NCI-H1436 treated with DMSO at 0.1 percent for 48 hours (cell line): ENCODE measurements around the gene OR1N1.
"Not testable (repeated sequence)": the region's sequence is repeated elsewhere in the genome, so short reads cannot be mapped to it uniquely, and the experiment has no call there.

ENCODE experiments used
- DNase-seq: peaks from one replicate; lab custom pipeline; 2025; lab: John Stamatoyannopoulos, UW

Gene OR1N1

GRCh38 chr9:122527193-122527592 is at the start of gene OR1N1:
Gene OR1N1, minus strand, starts transcription at chr9:122527293. Its CDS starts 0 bp downstream, at chr9:122527293.
- no peak for DNase-seq

DNA sequence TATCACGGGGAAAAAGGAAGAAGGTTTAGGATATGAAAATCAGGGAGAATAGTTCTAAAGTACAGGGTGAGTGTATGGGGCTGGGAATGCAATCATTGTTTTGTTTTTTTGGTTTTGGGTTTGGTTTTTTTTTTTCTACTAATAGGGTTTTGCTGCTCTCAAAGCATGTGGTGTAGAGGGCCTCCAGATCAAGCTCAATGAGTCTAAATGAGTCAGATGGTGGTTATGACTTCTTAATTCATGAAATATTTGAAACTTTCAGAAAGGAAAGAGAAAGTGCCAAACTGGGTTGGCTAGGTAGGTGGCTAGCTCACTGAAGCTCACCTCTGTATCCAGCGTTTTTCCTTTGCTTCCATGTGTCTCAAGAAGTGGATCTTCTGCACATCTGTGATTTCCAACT is 45.4 kb upstream of the OR1N1 start:
- DNase-seq, result no peak

DNA sequence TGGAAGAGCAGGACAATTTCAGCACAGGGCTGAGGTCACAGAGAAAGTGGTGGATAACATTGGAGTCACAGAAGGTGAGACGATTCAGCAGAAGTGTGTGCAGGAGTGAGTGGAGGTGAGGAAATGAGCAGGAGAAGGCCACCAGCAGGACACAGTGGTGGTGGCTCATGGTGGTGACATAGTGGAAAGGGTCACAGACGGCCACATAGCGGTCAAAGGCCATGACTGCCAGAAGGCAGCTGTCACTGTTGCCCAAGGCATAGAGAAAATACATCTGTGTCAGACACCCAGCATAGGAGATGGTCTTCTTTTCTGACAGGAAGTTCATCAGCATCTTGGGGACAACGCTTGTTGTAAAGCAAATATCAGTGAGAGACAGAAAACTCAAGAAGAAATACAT is 40.8 kb upstream of the OR1N1 start:
- no peak for DNase-seq

DNA sequence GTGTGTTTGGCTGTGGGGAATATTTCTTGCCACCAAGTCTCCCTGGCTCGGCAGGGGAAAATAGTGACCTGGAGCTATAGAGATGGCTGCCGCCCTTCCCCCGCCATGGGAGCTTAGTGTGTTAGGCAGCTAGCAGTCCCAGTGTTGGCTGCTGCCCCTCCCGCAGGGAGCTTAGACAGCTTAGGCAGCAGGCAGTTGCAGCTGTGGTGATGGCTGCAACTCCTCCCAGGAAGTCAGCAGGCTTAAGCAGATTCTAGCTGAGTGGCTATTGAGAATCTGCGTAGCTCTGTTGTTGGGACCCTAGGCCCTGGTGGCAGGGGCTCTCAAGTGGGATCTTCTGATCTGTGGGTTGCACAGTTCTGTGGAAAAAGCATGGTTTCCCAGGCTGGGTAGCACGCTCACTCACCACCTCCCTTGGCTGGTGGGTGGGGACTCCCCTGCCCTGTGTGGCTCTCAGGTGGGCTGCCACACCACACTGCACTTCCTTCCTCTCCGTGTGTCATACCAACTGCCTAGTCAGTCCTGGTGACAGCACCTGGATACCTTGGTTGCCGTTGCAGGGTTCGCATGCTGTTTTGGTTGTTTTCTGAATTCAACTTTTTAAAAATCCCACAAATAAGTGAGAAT is 35.2 kb upstream of the OR1N1 start:
- no peak for DNase-seq

DNA sequence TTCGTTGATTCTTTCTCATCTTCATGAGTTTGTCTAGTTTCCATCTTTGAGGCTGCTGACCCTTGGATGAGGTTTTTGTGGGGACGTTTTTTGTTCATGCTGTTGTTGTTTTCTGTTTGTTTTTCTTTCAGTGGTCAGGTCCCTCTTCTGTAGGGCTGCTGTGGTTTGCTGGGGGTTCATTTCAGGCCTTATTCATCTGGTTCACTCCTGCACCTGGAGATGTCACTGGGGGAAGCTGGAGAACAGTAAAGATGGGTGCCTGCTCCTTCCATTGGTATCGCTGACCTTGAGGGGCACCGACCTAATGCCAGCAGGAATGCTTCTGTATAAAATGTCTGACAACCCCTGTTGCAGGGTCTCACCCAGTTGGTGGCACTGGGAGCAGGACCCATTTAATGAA is 34.4 kb upstream of the OR1N1 start:
- no peak for DNase-seq

- no peak for DNase-seq
Measured at GRCh38 chr9:122552812-122553211, 25.7 kb upstream of the OR1N1 start, which contains the start of gene OR1N2. Gene OR1N2, plus strand, starts transcription at chr9:122553112. Its CDS starts 100 bp downstream, at chr9:122553212.

GRCh38 chr9:122551371-122551770 is 24.3 kb upstream of the OR1N1 start:
- no peak for DNase-seq

- no peak for DNase-seq
Measured at GRCh38 chr9:122546196-122546595, 19.1 kb upstream of the OR1N1 start.

- no peak for DNase-seq
Measured at GRCh38 chr9:122538757-122539156, 11.7 kb upstream of the OR1N1 start.

GRCh38 chr9:122537066-122537465 is 10.0 kb upstream of the OR1N1 start:
- not testable (repeated sequence) for DNase-seq

DNA sequence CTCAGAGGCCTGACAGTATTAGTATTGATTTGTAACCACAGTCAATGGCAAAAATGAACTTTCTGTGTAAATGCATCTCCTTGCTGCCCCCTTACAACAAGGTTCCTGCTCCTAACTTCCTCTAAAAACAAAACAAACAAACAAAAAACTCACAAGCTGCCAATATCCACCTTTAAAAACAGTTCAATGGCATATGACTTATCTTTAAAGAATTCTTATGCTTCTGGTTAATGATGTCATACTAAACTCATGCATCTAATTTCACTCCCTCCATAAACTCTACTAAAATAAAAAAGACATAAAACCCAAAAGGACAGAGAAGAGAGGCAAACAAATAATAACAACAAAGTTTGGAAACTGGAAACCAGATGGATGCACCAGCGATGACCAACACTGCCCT is 9.0 kb upstream of the OR1N1 start:
- DNase-seq, result no peak

GRCh38 chr9:122531157-122531556 is 4.1 kb upstream of the OR1N1 start:
- not testable (repeated sequence) for DNase-seq

DNA sequence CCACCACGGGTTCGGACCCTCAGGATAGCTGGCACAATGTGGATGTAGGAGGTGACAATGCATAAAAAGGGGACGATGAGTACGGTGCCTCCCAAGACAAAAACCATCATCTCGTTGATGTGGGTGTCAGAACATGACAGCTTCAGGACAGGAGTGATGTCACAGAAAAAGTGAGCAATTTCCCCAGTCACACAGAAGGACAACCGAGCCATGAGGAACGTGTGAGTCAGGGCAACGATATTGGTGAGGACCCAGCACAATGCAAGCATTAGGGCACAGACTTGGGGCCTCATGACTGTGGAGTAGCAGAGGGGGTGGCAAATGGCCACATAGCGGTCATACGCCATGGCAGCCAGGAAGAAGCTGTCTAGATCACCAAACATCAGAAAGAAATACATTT is 491 bp downstream of the OR1N1 start:
- DNase-seq, result no peak

DNA sequence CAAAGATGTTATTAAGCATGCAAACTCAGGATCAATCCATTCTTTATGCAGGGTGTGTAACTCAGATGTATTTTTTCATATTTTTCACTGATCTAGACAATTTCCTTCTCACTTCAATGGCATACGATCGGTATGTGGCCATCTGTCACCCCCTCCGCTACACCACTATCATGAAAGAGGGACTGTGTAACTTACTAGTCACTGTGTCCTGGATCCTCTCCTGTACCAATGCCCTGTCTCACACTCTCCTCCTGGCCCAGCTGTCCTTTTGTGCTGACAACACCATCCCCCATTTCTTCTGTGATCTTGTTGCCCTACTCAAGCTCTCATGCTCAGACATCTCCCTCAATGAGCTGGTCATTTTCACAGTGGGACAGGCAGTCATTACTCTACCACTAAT is 7.7 kb downstream of the OR1N1 start:
- DNase-seq, result no peak

DNA sequence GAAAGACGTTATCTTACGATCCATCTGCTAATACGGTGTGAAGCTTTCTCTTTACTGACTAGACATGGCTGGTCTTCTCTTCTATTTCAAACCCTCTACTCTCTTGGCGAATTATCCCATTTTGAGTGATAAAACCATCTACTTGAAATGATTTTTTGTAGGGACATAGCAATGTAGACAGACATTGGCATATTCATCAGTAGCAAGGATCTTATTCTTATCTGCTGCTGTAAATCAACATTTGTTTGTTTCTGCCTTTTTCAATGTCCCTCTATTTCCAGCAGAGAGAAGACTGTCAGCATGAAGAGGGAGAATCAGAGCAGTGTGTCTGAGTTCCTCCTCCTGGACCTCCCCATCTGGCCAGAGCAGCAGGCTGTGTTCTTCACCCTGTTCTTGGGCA is 8.3 kb downstream of the OR1N1 start, which contains the start of gene OR1J4:
Gene OR1J4 (plus strand): TSS at position 301 of the 400 bp plus-strand sequence. CDS start 0 bp downstream, at position 301.
- DNase-seq, result no peak

GRCh38 chr9:122518226-122518625 is 8.9 kb downstream of the OR1N1 start:
- DNase-seq, result no peak

DNA sequence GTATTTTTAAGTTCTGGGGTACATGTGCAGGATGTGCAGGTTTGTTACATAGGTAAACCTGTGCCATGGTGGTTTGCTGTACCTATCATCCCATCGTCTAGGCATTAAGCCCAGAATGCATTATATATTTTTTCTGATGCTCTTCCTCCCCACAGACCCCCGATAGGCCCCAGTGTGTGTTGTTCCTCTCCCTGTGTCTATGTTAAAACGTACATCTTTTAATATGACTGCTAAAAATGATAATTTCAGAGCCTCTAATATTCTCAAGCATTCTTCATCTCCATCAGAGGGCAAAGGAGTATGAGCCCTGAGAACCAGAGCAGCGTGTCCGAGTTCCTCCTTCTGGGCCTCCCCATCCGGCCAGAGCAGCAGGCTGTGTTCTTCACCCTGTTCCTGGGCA is 16.6 kb downstream of the OR1N1 start, which contains the start of gene OR1J2:
Gene OR1J2 (plus strand): TSS at position 301 of the 400 bp plus-strand sequence. CDS start 0 bp downstream, at position 301.
- no peak for DNase-seq

- no peak for DNase-seq
Measured at GRCh38 chr9:122506964-122507363, 20.1 kb downstream of the OR1N1 start.

- no peak for DNase-seq
Measured at GRCh38 chr9:122498883-122499288, 28.2 kb downstream of the OR1N1 start.

GRCh38 chr9:122479062-122479461 is 48.0 kb downstream of the OR1N1 start:
- no peak for DNase-seq

DNA sequence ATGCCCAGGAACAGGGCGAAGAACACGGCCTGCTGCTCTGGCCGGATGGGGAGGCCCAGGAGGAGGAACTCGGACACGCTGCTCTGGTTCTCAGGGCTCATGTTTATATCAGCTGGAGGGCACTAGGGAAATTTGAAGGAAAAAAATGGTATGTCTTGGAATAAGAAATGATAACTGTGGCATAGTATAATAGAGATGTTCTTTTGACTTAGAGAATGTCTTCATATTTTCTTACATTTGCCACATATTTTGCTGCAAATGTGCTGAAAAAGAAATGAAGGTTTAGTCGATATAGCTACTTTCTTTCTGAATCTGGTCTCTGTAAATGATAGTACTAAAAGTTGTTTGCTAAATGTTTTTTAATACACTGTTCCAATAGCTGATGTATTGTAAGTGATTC is 49.3 kb downstream of the OR1N1 start, which contains the start of gene OR1J1:
Gene OR1J1 (minus strand): TSS at position 101 of the 400 bp plus-strand sequence. CDS start 0 bp downstream, at position 101.
- DNase-seq, result no peak

DNA sequence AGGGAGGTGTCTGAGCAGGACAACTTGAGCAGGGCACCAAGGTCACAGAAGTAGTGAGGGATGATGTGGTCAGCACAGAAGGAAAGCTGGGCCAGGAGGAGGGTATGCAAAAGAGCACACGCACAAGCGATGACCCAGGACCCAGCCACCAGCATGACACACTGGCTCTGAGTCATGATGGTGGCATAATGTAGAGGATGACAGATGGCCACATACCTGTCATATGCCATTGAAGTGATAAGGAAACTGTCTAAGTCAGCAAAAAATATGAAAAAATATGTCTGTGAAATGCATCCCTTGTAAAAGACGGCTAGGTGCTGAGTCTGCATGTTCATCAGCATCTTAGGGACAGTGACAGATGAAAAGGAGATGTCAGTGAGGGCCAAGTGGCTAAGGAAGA is 49.7 kb downstream of the OR1N1 start:
- no peak for DNase-seq
